Activated CD8-positive, alpha-beta memory T cell treated with anti-CD3 and anti-CD28 coated beads, Interleukin-2, amount 50 U/mL, for 1 hour (primary cell): ENCODE results near the gene CCNY.

Experiments
- DNase-seq: peaks from one replicate; pipeline ENCODE4 v3.0.0-alpha.2; 2020; ENCODE audit errors: extremely low read depth

The CCNY gene

GRCh38 chr10:35558276-35558675 is 222.0 kb downstream of the CCNY start:
- DNase-seq, result no peak

DNA sequence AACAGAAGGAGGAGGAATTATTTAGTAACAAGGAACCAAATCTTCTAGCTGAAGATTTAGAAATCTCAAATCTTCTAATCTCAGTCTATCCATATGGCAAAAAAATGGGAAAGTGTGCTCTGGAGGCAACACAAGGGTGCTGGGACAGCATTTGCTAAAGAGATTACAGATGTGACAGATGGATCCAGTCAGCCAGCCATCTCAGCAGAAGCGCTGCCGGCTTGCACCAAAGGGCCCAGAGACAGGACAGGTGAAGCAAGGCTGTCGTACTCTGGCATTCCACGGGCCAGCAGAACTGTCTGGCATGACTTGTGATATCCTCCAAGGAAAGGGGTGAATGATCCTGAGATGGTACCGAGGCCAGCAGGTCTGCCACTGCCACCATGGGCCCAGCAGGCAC is 223.1 kb downstream of the CCNY start:
- no peak for DNase-seq

DNA sequence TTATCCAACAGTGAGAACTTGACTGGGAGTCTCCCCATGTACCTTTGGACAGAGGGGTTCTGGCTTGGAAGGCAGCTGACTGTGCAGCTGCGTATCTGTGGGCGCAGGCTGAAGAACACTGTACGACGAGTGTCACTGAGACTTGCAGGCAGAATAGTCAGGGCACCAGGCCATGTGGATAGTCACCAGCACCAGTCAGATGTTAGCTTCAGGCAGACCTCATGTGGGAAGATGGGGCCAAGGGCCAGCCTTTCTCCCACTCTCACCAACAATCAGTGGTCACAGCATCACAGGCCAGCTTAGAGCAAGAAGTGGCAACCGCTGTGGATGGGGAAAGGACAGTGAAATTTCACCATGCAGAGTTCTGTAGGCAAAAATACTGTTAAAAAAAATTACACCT is 225.4 kb downstream of the CCNY start:
- no peak for DNase-seq

DNA sequence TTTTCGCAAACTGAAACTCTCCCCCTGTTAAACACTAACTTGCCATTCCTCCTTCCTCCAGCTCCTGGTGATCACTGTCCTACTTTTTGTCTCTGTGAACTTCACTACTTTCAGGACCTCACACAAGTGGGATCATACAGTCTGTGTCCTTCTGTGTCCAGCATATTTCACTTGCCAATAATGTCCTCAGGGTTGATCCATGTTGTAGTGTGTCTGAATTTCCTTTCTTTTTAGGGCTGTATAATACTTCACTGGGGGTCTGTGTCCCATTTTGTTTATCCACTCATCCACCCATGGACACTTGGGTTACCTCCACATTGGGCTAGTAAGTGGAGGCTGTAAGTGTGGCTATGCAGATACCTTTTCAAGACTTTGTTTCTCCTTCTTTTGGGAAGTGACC is 226.1 kb downstream of the CCNY start:
- no peak for DNase-seq

- no peak for DNase-seq
Measured at GRCh38 chr10:35563261-35563891, 227.1 kb downstream of the CCNY start.

- DNase-seq, result no peak
Measured at GRCh38 chr10:35564341-35564968, 228.1 kb downstream of the CCNY start.

GRCh38 chr10:35565602-35566081 is 229.3 kb downstream of the CCNY start:
- DNase-seq, result no peak

- no peak for DNase-seq
Measured at GRCh38 chr10:35567951-35568350, 231.6 kb downstream of the CCNY start.

GRCh38 chr10:35568483-35569015 is 232.2 kb downstream of the CCNY start:
- no peak for DNase-seq

GRCh38 chr10:35569111-35569707 is 232.9 kb downstream of the CCNY start:
- no peak for DNase-seq

DNA sequence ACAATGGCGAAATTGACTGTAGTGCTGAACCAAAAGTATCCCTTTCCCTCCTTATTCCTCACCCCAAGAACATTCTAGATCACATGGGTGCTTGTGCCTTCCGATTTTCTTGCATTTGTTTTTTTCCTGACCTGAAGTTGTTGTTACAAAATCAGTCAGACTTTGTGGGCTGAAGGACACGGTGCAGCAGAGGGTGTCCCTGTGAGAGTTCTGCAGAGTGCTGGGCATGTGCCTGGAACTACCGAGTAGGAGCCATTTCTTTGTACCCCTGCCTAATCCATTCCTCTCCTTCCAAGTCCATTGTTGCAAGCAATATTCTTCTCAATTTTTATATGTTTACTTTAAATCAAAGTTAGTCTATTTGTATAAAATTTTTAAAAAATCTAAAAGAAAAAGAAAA is 233.5 kb downstream of the CCNY start:
- DNase-seq, result no peak

GRCh38 chr10:35570397-35570796 is 234.1 kb downstream of the CCNY start:
- no peak for DNase-seq

- DNase-seq, result no peak
Measured at GRCh38 chr10:35572583-35572982, 236.3 kb downstream of the CCNY start.

- no peak for DNase-seq
Measured at GRCh38 chr10:35573796-35574195, 237.5 kb downstream of the CCNY start.

- no peak for DNase-seq
Measured at GRCh38 chr10:35574924-35575352, 238.6 kb downstream of the CCNY start.

GRCh38 chr10:35575640-35576039 is 239.3 kb downstream of the CCNY start:
- no peak for DNase-seq

- no peak for DNase-seq
Measured at GRCh38 chr10:35576730-35577129, 240.4 kb downstream of the CCNY start.

- no peak for DNase-seq
Measured at GRCh38 chr10:35577926-35578617, 241.8 kb downstream of the CCNY start.

- DNase-seq, result no peak
Measured at GRCh38 chr10:35578618-35578956, 242.3 kb downstream of the CCNY start.

DNA sequence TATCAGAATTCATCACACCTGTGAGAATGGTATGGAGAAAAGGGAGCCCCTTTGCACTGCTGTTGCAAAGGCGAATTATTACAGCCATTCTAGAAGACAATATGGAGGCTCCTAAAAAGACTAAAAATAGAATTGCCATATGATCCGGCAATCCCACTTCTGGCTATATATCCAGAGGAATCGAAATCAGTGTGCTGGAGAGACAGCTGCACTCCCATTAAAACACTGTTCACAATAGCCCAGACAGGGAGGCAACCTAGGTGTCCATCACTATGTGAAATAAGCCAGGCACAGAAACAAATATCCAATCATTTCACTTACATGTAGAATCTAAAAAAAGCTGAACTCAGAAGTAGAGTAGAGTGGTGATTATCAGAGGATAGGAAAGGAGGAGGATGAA is 242.8 kb downstream of the CCNY start:
- DNase-seq, result no peak

GRCh38 chr10:35579726-35580422 is 243.6 kb downstream of the CCNY start:
- no peak for DNase-seq

DNA sequence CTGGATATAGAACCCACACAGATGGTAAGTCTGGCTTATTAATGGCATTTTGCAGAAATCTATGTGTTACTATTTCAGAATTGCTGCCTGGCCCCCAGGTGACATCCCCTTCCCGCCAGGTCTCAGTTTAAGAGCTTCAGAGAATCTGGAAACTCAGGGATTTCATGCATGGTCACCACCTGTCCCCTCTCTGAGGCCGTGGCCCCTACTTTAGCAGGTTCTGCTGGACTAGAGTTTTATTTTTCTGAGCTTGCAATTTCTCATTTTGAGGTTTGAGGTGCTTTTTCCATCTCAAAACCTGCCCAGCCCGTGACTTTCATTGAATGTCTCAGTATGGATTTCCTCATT is 244.1 kb downstream of the CCNY start:
- no peak for DNase-seq
